Measurements from ENCODE around the gene HSD17B11. TPM values are rescaled to one million over a fixed set of nuclear protein-coding genes. Genes with fewer than 3 reads are reported as not detected.

The HSD17B11 gene
- total and polyA plus RNA-seq, 5 donors from 2014 or later = 41.0 to 139 (median 102) TPM

DNA sequence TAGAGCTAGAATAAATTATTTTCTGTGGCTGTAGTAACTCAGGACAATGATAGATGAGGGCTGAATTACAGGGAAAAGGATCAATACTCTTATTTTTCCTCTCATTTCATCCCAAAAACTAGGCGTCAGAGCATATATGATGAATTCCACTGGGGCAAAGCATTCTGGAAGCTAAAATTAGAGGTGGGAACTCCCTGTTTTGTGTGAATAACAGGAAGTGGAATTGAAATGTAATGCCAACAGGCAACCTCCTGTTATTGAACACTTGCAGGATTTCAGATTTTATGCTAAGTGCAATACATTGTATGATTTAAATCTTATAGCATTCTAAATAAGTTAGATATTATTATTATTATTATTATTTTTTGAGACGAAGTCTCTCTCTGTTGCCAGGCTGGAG is 20.9 kb downstream of the HSD17B11 start:
- Histone ChIP-seq H3K27me3 (ENCODE audit: control insufficient read depth, insufficient read depth, low read length) (no peaks in the 10 kb centered on the region), H3K9me3 (ENCODE audit: control insufficient read depth in 2 of 2, low read length in 2 of 2) (no peaks in the 10 kb centered on the region), H3K4me1 (ENCODE audit: control insufficient read depth, insufficient read depth, low read length, poor library complexity, severe bottlenecking) (no peaks in the 10 kb centered on the region), H3K27ac (ENCODE audit: insufficient read depth, low read length, poor library complexity, severe bottlenecking) (no peak overlapping the region), H3K4me3 (ENCODE audit: low read depth, low read length) (no peak overlapping the region), H3K36me3 (ENCODE audit: control insufficient read depth, insufficient read depth, low read length) (peaks cover 61% of the 10 kb centered on the region)
- Mint-ChIP-seq H3K27ac (no peak overlapping the region), H3K9me3 (no peaks in the 10 kb centered on the region), H3K36me3 (peaks cover 37% of the 10 kb centered on the region), H3K4me3 (no peak overlapping the region), H3K27me3 (no peaks in the 10 kb centered on the region), H3K4me1 (peaks cover 0 to 10% (median 1%) of the 10 kb centered on the region in 4 donors)
- DNase-seq = no peak
- ATAC-seq (ENCODE audit: low read depth in 2 of 2) = no peak

DNA sequence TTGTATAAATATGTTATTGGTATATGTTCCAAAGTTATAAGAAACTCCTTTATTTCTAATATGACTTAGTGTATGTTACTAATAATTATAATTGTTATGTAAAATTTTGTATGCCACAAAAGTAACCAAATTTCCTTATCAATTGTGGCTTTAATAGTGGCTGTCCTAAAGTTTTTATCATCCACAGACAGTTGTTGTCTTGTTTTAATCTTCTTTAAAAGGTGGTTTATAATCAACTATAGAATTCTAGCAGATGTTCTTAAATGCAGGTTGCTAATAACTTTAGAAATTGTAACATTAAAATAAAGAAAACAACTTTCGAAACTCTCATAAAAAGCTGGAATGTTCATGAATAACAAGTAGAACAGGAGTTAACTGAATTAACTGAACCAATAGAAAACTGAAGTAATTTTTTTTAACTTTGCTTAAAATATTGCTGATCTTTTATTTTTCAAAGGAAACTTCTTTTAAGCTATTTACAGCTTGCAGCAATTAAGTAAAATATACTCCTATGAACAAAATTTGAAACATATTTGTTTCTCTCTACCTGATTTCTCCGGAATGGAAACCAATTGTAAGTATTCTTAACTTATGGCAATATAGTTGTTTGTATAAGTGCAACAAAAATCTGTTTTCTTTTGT is 24.3 kb downstream of the HSD17B11 start:
- H3K36me3 Mint-ChIP-seq = peaks cover 51% of the 10 kb centered on the region
- Histone ChIP-seq H3K4me3 (ENCODE audit: low read depth, low read length) (no peak overlapping the region), H3K36me3 (ENCODE audit: control insufficient read depth, insufficient read depth, low read length) (peaks cover 57% of the 10 kb centered on the region), H3K27me3 (ENCODE audit: control insufficient read depth, insufficient read depth, low read length) (no peaks in the 10 kb centered on the region), H3K27ac (ENCODE audit: insufficient read depth, low read length, poor library complexity, severe bottlenecking) (no peak overlapping the region), H3K9me3 (ENCODE audit: control insufficient read depth in 2 of 2, low read length in 2 of 2) (no peaks in the 10 kb centered on the region), H3K4me1 (ENCODE audit: control insufficient read depth, insufficient read depth, low read length, poor library complexity, severe bottlenecking) (no peaks in the 10 kb centered on the region)
- H3K9me3 Mint-ChIP-seq = no peaks in the 10 kb centered on the region
- no peaks in the 10 kb centered on the region for H3K27me3 Mint-ChIP-seq
- H3K4me3 Mint-ChIP-seq = no peak overlapping the region
- ATAC-seq (ENCODE audit: low read depth in 2 of 2) = no peak
- peaks cover 0 to 10% (median 1%) of the 10 kb centered on the region in 4 donors for H3K4me1 Mint-ChIP-seq
- DNase-seq = no peak
- H3K27ac Mint-ChIP-seq = no peak overlapping the region

GRCh38 chr4:87365348-87365747 is 25.6 kb downstream of the HSD17B11 start:
- Histone ChIP-seq H3K27me3 (ENCODE audit: control insufficient read depth, insufficient read depth, low read length) (no peaks in the 10 kb centered on the region), H3K4me3 (ENCODE audit: low read depth, low read length) (no peak overlapping the region), H3K4me1 (ENCODE audit: control insufficient read depth, insufficient read depth, low read length, poor library complexity, severe bottlenecking) (no peaks in the 10 kb centered on the region), H3K27ac (ENCODE audit: insufficient read depth, low read length, poor library complexity, severe bottlenecking) (no peak overlapping the region), H3K9me3 (ENCODE audit: control insufficient read depth in 2 of 2, low read length in 2 of 2) (no peaks in the 10 kb centered on the region), H3K36me3 (ENCODE audit: control insufficient read depth, insufficient read depth, low read length) (peaks cover 53% of the 10 kb centered on the region)
- peaks cover 0 to 10% (median 1%) of the 10 kb centered on the region in 4 donors for H3K4me1 Mint-ChIP-seq
- peak overlapping the region in 2 of 3 donors; percentile 4 to 43 for H3K27ac Mint-ChIP-seq
- no peak overlapping the region for H3K4me3 Mint-ChIP-seq
- DNase-seq (no peak), ATAC-seq (ENCODE audit: low read depth in 2 of 2) (no peak)
- H3K36me3 Mint-ChIP-seq = peaks cover 50% of the 10 kb centered on the region
- H3K9me3 Mint-ChIP-seq = no peaks in the 10 kb centered on the region
- H3K27me3 Mint-ChIP-seq = no peaks in the 10 kb centered on the region

DNA sequence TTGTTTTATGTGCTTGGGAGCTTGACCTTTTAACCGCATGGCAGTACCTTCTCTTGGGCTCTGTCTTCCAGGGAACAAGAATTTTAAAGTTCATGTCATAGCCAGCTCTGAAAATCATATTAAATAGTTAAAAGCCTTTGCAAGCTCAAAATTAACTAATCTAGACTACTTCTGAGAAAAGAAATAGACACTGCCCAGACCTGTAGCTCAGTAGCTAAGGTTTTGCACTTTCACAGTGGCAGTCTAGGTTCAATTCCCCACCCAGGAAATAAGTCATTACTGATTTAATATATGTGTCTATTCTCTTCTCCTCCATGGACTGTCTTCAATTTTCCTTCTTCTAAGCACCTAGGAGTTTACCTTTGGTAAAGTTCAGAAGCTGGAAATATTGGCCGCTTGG is 27.4 kb downstream of the HSD17B11 start:
- H3K4me1 Mint-ChIP-seq = peaks cover 0 to 10% (median 1%) of the 10 kb centered on the region in 4 donors
- H3K4me3 Mint-ChIP-seq = no peak overlapping the region
- peaks cover 48% of the 10 kb centered on the region for H3K36me3 Mint-ChIP-seq
- ATAC-seq (ENCODE audit: low read depth in 2 of 2) = no peak
- Histone ChIP-seq H3K9me3 (ENCODE audit: control insufficient read depth in 2 of 2, low read length in 2 of 2) (no peaks in the 10 kb centered on the region), H3K4me1 (ENCODE audit: control insufficient read depth, insufficient read depth, low read length, poor library complexity, severe bottlenecking) (no peaks in the 10 kb centered on the region), H3K27ac (ENCODE audit: insufficient read depth, low read length, poor library complexity, severe bottlenecking) (no peak overlapping the region), H3K36me3 (ENCODE audit: control insufficient read depth, insufficient read depth, low read length) (peaks cover 49% of the 10 kb centered on the region), H3K27me3 (ENCODE audit: control insufficient read depth, insufficient read depth, low read length) (no peaks in the 10 kb centered on the region), H3K4me3 (ENCODE audit: low read depth, low read length) (no peak overlapping the region)
- H3K9me3 Mint-ChIP-seq = no peaks in the 10 kb centered on the region
- no peak overlapping the region for H3K27ac Mint-ChIP-seq
- no peaks in the 10 kb centered on the region for H3K27me3 Mint-ChIP-seq
- DNase-seq = no peak

DNA sequence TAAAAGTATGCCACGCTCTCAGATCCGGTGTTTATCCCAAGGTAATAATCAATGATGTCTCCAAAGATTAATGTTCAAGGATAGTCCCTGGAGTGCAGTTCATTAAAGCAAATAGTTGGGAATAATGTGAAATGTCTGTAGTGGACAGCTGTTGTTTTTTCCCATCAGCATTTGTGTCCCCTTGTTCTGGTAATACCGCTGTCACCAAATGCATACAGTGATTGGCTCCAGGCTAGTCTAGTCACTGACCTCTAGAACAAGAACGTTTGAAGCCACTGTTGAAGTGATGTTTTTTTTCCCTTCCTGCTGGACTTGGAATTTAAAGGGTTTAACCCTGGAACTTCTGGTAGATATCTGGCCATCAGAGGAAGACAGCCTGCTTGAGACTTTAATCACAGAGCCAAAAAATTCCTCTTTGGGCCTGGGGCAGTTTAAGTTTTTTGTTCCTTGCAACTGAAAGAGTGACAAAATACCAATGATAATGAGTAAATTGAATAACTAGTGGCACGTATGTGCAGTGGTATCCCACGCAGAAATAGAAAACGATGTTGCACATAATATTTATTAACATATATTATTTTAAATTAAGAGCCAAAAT is 30.6 kb downstream of the HSD17B11 start:
- Histone ChIP-seq H3K27me3 (ENCODE audit: control insufficient read depth, insufficient read depth, low read length) (no peaks in the 10 kb centered on the region), H3K4me3 (ENCODE audit: low read depth, low read length) (no peak overlapping the region), H3K36me3 (ENCODE audit: control insufficient read depth, insufficient read depth, low read length) (peaks cover 45% of the 10 kb centered on the region), H3K27ac (ENCODE audit: insufficient read depth, low read length, poor library complexity, severe bottlenecking) (no peak overlapping the region), H3K4me1 (ENCODE audit: control insufficient read depth, insufficient read depth, low read length, poor library complexity, severe bottlenecking) (no peaks in the 10 kb centered on the region), H3K9me3 (ENCODE audit: control insufficient read depth in 2 of 2, low read length in 2 of 2) (no peaks in the 10 kb centered on the region)
- ATAC-seq (ENCODE audit: low read depth in 2 of 2) = no peak
- no peak for DNase-seq
- H3K4me1 Mint-ChIP-seq = peaks cover 0 to 2% (median under 1%) of the 10 kb centered on the region in 4 donors
- H3K36me3 Mint-ChIP-seq = peaks cover 48% of the 10 kb centered on the region
- H3K9me3 Mint-ChIP-seq = no peaks in the 10 kb centered on the region
- H3K27ac Mint-ChIP-seq = no peak overlapping the region
- H3K4me3 Mint-ChIP-seq = no peak overlapping the region
- no peaks in the 10 kb centered on the region for H3K27me3 Mint-ChIP-seq

DNA sequence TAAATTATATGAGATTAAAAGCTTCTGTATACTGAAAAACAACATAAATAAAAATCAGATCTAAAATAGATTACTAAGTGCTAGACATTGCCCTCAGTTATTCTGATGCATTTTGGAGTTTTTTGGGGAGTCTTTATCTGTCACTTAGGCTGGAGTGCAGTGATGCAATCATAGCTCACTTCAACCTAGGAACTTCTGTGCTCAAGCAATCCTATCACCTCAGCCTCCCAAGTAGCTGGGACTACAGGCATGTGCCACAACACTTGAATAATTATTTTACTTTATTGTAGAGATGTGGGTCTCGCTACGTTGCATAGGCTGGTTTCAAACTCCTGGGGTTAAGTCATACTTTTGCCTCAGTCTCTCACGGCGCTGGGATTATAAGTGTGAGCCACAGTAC is 31.7 kb downstream of the HSD17B11 start:
- H3K9me3 ChIP-seq (ENCODE audit: control insufficient read depth in 2 of 2, low read length in 2 of 2) = no peaks in the 10 kb centered on the region
- Mint-ChIP-seq H3K27me3 (no peaks in the 10 kb centered on the region), H3K9me3 (no peaks in the 10 kb centered on the region), H3K4me3 (no peak overlapping the region), H3K4me1 (peaks cover 0 to 2% (median 0%) of the 10 kb centered on the region in 4 donors), H3K36me3 (peaks cover 52% of the 10 kb centered on the region), H3K27ac (peak overlapping the region in 1 of 3 donors; percentile 33)
- ATAC-seq (ENCODE audit: low read depth in 2 of 2) (no peak), DNase-seq (no peak)
- peaks cover 43% of the 10 kb centered on the region for H3K36me3 ChIP-seq (ENCODE audit: control insufficient read depth, insufficient read depth, low read length)
- no peak overlapping the region for H3K4me3 ChIP-seq (ENCODE audit: low read depth, low read length)
- H3K4me1 ChIP-seq (ENCODE audit: control insufficient read depth, insufficient read depth, low read length, poor library complexity, severe bottlenecking) = no peaks in the 10 kb centered on the region
- no peak overlapping the region for H3K27ac ChIP-seq (ENCODE audit: insufficient read depth, low read length, poor library complexity, severe bottlenecking)
- no peaks in the 10 kb centered on the region for H3K27me3 ChIP-seq (ENCODE audit: control insufficient read depth, insufficient read depth, low read length)

GRCh38 chr4:87356832-87357526 is 34.0 kb downstream of the HSD17B11 start:
- peak overlapping the region; percentile 21 for H3K27ac ChIP-seq (ENCODE audit: insufficient read depth, low read length, poor library complexity, severe bottlenecking)
- Mint-ChIP-seq H3K27me3 (no peaks in the 10 kb centered on the region), H3K9me3 (no peaks in the 10 kb centered on the region), H3K4me1 (peaks cover 0 to 5% (median 1%) of the 10 kb centered on the region in 4 donors), H3K4me3 (no peak overlapping the region), H3K27ac (no peak overlapping the region), H3K36me3 (peaks cover 44% of the 10 kb centered on the region)
- H3K4me3 ChIP-seq (ENCODE audit: low read depth, low read length) = no peak overlapping the region
- H3K27me3 ChIP-seq (ENCODE audit: control insufficient read depth, insufficient read depth, low read length) = no peaks in the 10 kb centered on the region
- H3K4me1 ChIP-seq (ENCODE audit: control insufficient read depth, insufficient read depth, low read length, poor library complexity, severe bottlenecking) = no peaks in the 10 kb centered on the region
- DNase-seq = no peak
- ATAC-seq (ENCODE audit: low read depth in 2 of 2) = no peak
- H3K36me3 ChIP-seq (ENCODE audit: control insufficient read depth, insufficient read depth, low read length) = peaks cover 31% of the 10 kb centered on the region
- H3K9me3 ChIP-seq (ENCODE audit: control insufficient read depth in 2 of 2, low read length in 2 of 2) = no peaks in the 10 kb centered on the region

Data from CD4-positive, CD25-positive, alpha-beta regulatory T cell (primary cell).